Neural cell (in vitro differentiated cells): ENCODE results near the gene NCAM1. TPM values are rescaled to one million over a fixed set of nuclear protein-coding genes. Genes with fewer than 3 reads are reported as not detected.

Experiments
- H2AFZ ChIP-seq: fragments of 200-600, 300-800 bp; sonication (generic), shearing (Covaris generic); 2 replicates; pipeline ENCODE4 v1.6.0; 2014; ENCODE audit warnings: low read depth, mild to moderate bottlenecking, antibody characterized with exemption, low read length, moderate library complexity
- H3F3A ChIP-seq: fragments of 200-600 bp; shearing (Covaris generic); 2 replicates; pipeline ENCODE4 v1.6.1; 2016; ENCODE audit warnings: mild to moderate bottlenecking, moderate library complexity, mixed read lengths, antibody characterized with exemption, low read length; ENCODE audit not compliant: insufficient read depth, poor library complexity, severe bottlenecking
- H3K27ac ChIP-seq: fragments of 200-600, 300-800 bp; sonication (generic), shearing (Covaris generic); 2 replicates; pipeline ENCODE4 v1.5.1; 2014; ENCODE audit warnings: mild to moderate bottlenecking, low read length, moderate library complexity
- H3K27me3 ChIP-seq: fragments of 300-800, 200-600 bp; sonication (generic), shearing (Covaris generic); 2 replicates; pipeline ENCODE4 v1.6.0; 2014; ENCODE audit warnings: mild to moderate bottlenecking, low read depth, low read length, moderate library complexity; ENCODE audit not compliant: insufficient read depth
- H3K36me3 ChIP-seq: fragments of 300-800, 200-600 bp; sonication (generic), shearing (Covaris generic); 2 replicates; pipeline ENCODE4 v1.5.1; 2014; ENCODE audit warnings: mild to moderate bottlenecking, antibody characterized with exemption, low read length, moderate library complexity; ENCODE audit not compliant: insufficient read depth
- H3K4me2 ChIP-seq: fragments of 300-800, 200-600 bp; sonication (generic), shearing (Covaris generic); 2 replicates; pipeline ENCODE4 v1.6.0; 2014; ENCODE audit warnings: mild to moderate bottlenecking, low read length
- H3K4me3 ChIP-seq: fragments of 300-800, 200-600 bp; sonication (generic), shearing (Covaris generic); 2 replicates; pipeline ENCODE4 v1.5.1; 2014; ENCODE audit warnings: mild to moderate bottlenecking, low read length, moderate library complexity
- H3K79me2 ChIP-seq: fragments of 200-600 bp; shearing (Covaris generic); replicated peaks from 2 replicates; pipeline ENCODE4 v1.6.0; 2014; ENCODE audit warnings: mild to moderate bottlenecking, low read length, moderate library complexity; ENCODE audit not compliant: insufficient read depth
- H3K9ac ChIP-seq: fragments of 300-800, 200-600 bp; sonication (generic), shearing (Covaris generic); 2 replicates; pipeline ENCODE4 v1.6.1; 2016; ENCODE audit warnings: mild to moderate bottlenecking, low read length, mixed read lengths
- H3K9me2 ChIP-seq: fragments of 200-600 bp; shearing (Covaris generic); 2 replicates; pipeline ENCODE4 v1.6.1; 2016; ENCODE audit warnings: mild to moderate bottlenecking, low read length, mixed read lengths; ENCODE audit not compliant: insufficient read depth
- H3K9me3 ChIP-seq: fragments of 200-600, 300-800 bp; sonication (generic), shearing (Covaris generic); 2 replicates; pipeline ENCODE4 v1.6.1; 2016; ENCODE audit warnings: mild to moderate bottlenecking, mixed run types, low read length, moderate library complexity, mixed read lengths
- H4K20me1 ChIP-seq: fragments of 200-600 bp; shearing (Covaris generic); 2 replicates; pipeline ENCODE4 v1.6.1; 2016; ENCODE audit warnings: mild to moderate bottlenecking, mixed run types; ENCODE audit not compliant: insufficient read depth
- EP300 ChIP-seq: fragments of 450-650 bp; conservative IDR thresholded peaks from 2 replicates; pipeline ENCODE4 v1.6.1; 2014; ENCODE audit warnings: antibody characterized with exemption, mild to moderate bottlenecking, moderate library complexity; ENCODE audit not compliant: poor library complexity, severe bottlenecking
- EZH2 ChIP-seq: fragments of 200-600, 300-800 bp; shearing (Covaris generic), sonication (generic); IDR thresholded peaks from 2 replicates; pipeline ENCODE4 v1.6.1; 2014; ENCODE audit warnings: antibody characterized with exemption, low read length, borderline replicate concordance, mild to moderate bottlenecking; ENCODE audit not compliant: insufficient read depth, poor library complexity, severe bottlenecking
- MXI1 ChIP-seq: fragments of 450-650 bp; conservative IDR thresholded peaks from 2 replicates; pipeline ENCODE4 v1.6.1; 2014; ENCODE audit warnings: antibody characterized with exemption, mild to moderate bottlenecking; ENCODE audit not compliant: poor library complexity, severe bottlenecking
- POLR2AphosphoS5 ChIP-seq: IDR thresholded peaks from 2 replicates; pipeline ENCODE4 v1.6.1; 2012
- RAD21 ChIP-seq: fragments of 450-650 bp; conservative IDR thresholded peaks from 2 replicates; pipeline ENCODE4 v1.6.1; 2014; ENCODE audit warnings: antibody characterized with exemption, mild to moderate bottlenecking, moderate library complexity
- SMC3 ChIP-seq: fragments of 450-650 bp; conservative IDR thresholded peaks from 2 replicates; pipeline ENCODE4 v1.6.1; 2014; ENCODE audit warnings: antibody characterized with exemption, mild to moderate bottlenecking, moderate library complexity; ENCODE audit not compliant: poor library complexity
- TAF1 ChIP-seq: IDR thresholded peaks from 2 replicates; pipeline ENCODE4 v1.6.1; 2012; ENCODE audit warnings: low read depth
- polyA plus RNA-seq: library from polyadenylated mRNA; depleted of rRNA; stranded (reverse); fragments of >200 nt; gene quantifications from 2 replicates; pipeline ENCODE4 v1.2.3, GENCODE V29; 2014
- TF ChIP-seq, protein P1 (sequence below): fragments of 450-650 bp; IDR thresholded peaks from 2 replicates; pipeline ENCODE4 v1.5.1; 2014; ENCODE audit warnings: antibody characterized with exemption, mild to moderate bottlenecking, moderate library complexity; ENCODE audit not compliant: poor library complexity, severe bottlenecking
- TF ChIP-seq, protein P2 (sequence below): IDR thresholded peaks from 2 replicates; pipeline ENCODE4 v1.6.1; 2012; ENCODE audit warnings: borderline replicate concordance

The NCAM1 gene
- polyA plus RNA-seq, 1 donor from 2014 or later = 120 TPM

DNA sequence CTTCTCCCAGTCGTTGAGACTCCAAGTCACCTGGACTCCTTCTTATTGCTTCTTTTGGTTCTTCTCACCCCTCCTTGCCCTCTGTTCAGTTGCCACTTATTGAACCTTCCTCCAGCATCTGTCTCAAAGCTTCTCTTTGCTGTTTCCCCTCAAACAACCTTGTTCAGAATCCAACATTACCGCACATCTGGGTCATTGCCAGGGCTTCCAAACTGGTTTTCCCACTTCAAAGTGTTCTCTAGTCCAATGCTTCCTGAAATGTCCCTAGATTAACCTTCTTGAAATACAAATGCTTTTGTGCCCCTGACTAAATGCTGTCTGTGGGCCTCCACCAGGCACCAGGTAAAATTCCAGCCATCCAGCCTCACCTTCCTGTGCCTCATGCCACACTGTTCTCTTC lies 252.3 kb downstream of the NCAM1 start:
- H3K9ac ChIP-seq = no peak overlapping the region
- H3K4me2 ChIP-seq = no peak overlapping the region
- no peaks in the 10 kb centered on the region for H4K20me1 ChIP-seq
- H2AFZ ChIP-seq = no peak overlapping the region
- no peaks in the 10 kb centered on the region for H3K9me2 ChIP-seq
- H3K27me3 ChIP-seq = no peaks in the 10 kb centered on the region
- no peak overlapping the region for H3K4me3 ChIP-seq
- no peaks in the 10 kb centered on the region for H3F3A ChIP-seq
- H3K36me3 ChIP-seq = peaks cover 45% of the 10 kb centered on the region
- H3K79me2 ChIP-seq = no peaks in the 10 kb centered on the region
- TF ChIP-seq, protein P1, sequence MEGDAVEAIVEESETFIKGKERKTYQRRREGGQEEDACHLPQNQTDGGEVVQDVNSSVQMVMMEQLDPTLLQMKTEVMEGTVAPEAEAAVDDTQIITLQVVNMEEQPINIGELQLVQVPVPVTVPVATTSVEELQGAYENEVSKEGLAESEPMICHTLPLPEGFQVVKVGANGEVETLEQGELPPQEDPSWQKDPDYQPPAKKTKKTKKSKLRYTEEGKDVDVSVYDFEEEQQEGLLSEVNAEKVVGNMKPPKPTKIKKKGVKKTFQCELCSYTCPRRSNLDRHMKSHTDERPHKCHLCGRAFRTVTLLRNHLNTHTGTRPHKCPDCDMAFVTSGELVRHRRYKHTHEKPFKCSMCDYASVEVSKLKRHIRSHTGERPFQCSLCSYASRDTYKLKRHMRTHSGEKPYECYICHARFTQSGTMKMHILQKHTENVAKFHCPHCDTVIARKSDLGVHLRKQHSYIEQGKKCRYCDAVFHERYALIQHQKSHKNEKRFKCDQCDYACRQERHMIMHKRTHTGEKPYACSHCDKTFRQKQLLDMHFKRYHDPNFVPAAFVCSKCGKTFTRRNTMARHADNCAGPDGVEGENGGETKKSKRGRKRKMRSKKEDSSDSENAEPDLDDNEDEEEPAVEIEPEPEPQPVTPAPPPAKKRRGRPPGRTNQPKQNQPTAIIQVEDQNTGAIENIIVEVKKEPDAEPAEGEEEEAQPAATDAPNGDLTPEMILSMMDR = no peak
- TF ChIP-seq SMC3 (no peak), EP300 (no peak), TAF1 (no peak), POLR2AphosphoS5 (no peak), MXI1 (no peak), RAD21 (no peak), EZH2 (no peak)
- TF ChIP-seq, protein P2, sequence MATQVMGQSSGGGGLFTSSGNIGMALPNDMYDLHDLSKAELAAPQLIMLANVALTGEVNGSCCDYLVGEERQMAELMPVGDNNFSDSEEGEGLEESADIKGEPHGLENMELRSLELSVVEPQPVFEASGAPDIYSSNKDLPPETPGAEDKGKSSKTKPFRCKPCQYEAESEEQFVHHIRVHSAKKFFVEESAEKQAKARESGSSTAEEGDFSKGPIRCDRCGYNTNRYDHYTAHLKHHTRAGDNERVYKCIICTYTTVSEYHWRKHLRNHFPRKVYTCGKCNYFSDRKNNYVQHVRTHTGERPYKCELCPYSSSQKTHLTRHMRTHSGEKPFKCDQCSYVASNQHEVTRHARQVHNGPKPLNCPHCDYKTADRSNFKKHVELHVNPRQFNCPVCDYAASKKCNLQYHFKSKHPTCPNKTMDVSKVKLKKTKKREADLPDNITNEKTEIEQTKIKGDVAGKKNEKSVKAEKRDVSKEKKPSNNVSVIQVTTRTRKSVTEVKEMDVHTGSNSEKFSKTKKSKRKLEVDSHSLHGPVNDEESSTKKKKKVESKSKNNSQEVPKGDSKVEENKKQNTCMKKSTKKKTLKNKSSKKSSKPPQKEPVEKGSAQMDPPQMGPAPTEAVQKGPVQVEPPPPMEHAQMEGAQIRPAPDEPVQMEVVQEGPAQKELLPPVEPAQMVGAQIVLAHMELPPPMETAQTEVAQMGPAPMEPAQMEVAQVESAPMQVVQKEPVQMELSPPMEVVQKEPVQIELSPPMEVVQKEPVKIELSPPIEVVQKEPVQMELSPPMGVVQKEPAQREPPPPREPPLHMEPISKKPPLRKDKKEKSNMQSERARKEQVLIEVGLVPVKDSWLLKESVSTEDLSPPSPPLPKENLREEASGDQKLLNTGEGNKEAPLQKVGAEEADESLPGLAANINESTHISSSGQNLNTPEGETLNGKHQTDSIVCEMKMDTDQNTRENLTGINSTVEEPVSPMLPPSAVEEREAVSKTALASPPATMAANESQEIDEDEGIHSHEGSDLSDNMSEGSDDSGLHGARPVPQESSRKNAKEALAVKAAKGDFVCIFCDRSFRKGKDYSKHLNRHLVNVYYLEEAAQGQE = no peak
- H3K9me3 ChIP-seq = no peaks in the 10 kb centered on the region
- H3K27ac ChIP-seq = no peak overlapping the region

DNA sequence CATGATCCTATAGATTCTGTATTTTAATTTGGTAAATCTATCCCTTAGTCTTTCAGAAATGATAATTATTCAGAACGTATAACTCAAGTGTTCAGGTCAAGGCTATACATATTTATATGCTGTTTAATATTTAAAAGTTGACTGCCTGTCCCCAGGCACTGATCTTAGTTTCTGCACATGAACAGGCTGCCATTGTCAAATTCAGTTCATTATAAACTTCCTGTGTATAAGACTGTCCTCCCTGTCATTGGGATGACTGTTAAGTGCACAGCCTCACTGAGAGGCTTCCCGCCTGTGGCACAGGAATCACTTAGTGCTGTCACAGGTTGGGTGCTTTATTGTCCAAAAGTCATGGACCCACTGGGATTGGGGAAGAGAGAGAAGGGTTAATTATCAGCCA lies 261.0 kb downstream of the NCAM1 start:
- Histone ChIP-seq H3K27me3 (no peaks in the 10 kb centered on the region), H2AFZ (no peak overlapping the region), H3K9me2 (no peaks in the 10 kb centered on the region), H3K4me2 (no peak overlapping the region), H3K27ac (no peak overlapping the region), H3K9me3 (no peaks in the 10 kb centered on the region), H3F3A (no peaks in the 10 kb centered on the region), H3K9ac (no peak overlapping the region), H3K36me3 (peaks cover 26% of the 10 kb centered on the region), H3K4me3 (no peak overlapping the region), H3K79me2 (no peaks in the 10 kb centered on the region), H4K20me1 (no peaks in the 10 kb centered on the region)
- TF ChIP-seq RAD21 (no peak), SMC3 (no peak), EZH2 (no peak), EP300 (no peak), TAF1 (no peak), MXI1 (no peak), POLR2AphosphoS5 (no peak)
- TF ChIP-seq, protein P2 = no peak
- TF ChIP-seq, protein P1 = no peak
